Activated CD4-positive, alpha-beta T cell treated with anti-CD3 and anti-CD28 coated beads for 1 hour (primary cell): ENCODE data around the gene CAMKV.
"Not testable (repeated sequence)": the region's sequence is repeated elsewhere in the genome, so short reads cannot be mapped to it uniquely, and the experiment has no call there.

Experiments used
- DNase-seq: peaks from one replicate; pipeline ENCODE4 v3.0.0-alpha.2; 2020

The CAMKV gene

GRCh38 chr3:49869525-49870126, at the start of gene CAMKV:
Gene CAMKV, minus strand, starts transcription at chr3:49869906. Its CDS starts 7,518 bp downstream, at chr3:49862388.
- no peak for DNase-seq

DNA sequence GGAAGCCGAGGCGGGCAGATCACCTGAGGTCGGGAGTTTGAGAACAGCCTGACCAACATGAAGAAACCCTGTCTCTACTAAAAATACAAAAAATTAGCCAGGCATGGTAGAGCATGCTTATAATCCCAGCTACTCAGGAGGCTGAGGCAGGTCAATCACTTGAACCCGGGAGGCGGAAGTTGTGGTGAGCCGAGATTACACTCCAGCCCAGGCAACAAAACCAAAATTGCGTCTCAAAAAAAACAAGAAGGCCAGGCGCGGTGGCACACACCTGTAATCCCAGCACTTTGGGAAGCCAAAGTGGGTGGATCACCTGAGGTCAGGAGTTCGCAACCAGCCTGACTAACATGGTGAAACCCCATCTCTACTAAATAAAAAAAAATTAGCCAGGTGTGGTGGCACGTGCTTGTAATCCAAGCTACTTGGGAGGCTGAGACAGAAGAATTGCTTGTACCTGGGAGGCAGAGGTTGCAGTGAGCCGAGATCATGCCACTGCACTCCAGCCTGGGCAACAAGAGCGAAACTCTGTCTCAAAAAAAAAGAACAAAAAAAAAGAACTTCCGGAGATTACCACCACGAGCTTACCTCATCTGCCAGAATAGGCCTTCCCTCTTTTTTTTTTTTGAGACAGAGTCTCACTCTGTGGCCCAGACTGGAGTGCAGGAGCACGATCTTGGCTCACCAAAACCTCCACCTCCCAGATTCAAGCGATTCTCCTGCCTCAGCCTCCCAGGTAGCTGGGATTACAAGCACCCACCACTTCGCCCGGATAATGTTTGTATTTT, 48.3 kb upstream of the CAMKV start:
- DNase-seq = not testable (repeated sequence)

DNA sequence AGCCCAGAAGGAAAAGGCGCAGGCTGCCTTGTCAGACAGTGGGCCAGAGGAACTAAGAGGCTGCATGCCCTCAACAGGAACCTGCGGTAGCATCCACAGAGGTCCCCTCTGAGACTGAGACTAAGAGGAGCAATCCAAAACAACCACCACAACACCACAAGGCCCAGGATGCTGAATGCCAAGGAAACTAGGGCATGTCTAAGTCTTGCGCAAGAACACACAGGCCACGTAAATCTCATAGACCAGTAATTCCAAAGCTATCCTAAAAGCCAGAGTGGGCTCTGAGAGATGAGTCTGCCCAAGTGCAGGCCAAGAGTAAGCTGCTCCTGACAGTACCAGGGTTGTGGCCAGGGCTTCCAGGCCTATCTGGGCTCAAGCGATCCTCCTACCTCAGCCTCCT, 47.0 kb upstream of the CAMKV start:
- no peak for DNase-seq

DNA sequence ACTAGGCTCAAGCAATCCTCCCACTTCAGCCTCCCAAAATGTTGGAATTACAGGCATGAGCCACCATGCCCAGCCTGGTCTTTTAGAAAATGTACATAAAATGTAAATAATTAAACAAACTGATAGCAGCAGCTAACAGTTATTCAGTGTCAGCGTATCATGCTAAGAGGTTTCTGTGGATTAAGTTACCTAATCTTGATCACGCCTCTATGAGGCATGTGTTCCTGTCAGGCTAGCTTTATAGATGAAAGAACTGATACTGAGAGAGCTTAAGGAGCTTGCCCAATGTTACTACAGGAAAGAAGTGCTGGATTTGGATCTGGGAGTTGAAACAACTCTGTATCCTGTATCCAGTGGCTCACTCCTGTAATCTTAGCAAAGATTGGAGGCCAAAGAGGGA, 45.2 kb upstream of the CAMKV start:
- no peak for DNase-seq

- no peak for DNase-seq
Measured at GRCh38 chr3:49912881-49913281, 43.2 kb upstream of the CAMKV start.

- no peak for DNase-seq
Measured at GRCh38 chr3:49911611-49912010, 41.9 kb upstream of the CAMKV start.

- no peak for DNase-seq
Measured at GRCh38 chr3:49911124-49911420, 41.4 kb upstream of the CAMKV start.

DNA sequence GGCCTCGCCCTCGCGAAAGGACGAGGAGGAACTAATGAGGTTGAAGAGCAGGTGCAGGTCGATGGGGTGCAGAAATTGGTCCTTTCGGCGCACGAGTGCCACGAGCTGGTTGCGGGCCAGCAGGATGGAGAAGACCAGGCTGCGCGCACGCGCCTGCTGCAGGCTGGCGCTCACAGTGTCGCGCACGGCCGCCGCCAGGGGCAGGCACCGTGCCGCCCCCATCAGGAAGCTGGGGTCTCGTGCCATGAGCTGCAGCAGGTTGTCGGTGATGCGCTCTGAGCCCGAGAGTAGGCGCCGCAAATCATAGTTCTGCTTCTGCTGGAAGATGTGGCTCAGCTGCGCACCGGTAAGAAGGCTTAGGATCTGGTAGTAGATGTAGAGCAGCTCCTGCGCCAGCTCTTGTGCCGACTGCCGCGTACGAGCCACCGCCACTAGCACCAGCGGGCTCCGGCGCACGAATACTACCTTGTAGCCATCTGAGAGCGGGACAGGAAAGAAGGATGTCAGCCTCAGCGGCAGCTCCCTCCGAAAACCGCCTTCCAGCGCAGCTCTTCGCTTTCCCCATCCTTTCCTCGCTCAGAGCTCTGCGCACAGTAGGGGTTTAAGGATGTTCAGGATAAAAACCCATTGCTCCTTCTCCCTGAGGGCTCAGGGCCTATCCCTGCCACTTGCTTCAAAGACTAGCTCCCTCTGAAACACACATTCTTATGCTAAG, 40.9 kb upstream of the CAMKV start:
- DNase-seq = no peak

DNA sequence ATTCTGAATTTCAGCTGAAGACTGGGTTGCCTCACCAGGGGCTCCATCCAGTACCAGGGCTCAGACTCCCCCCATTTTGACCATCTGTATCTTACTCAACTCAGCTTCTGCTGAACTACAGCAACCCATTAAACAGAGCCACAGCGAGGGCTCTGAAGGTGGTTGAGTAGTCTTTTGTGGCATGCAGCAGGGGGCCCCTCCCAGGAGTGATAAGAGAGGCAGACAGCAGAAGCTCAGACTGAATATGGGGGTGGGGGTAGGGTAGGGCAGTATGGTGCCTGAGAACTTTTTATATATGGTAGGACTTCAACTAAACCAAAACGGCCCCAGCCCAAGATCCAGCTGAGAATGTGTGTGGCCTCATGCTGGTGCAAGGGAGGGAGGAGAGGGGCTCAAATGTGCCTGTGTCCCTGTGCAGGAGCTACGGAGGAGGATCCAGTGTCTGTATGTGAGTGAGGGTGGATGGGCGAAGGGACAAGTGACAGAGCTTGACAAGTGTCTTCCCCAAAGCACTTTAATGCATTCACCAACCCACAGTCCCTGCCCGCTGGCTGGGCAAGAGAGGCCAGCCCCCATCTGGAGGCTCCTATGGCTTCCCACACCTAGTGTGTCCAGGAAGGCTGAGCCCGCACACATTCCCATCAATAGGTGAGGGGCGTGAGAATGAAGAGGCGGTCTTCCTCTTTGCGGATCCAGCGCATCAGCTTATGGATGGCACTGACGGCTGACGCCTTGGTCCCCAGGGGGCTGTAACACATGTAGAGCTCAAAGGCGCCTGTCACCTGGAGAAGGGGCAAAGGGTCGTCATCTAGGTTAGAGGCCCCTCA, 38.9 kb upstream of the CAMKV start:
- DNase-seq = no peak

- peak; percentile 28 for DNase-seq
Measured at GRCh38 chr3:49906073-49906743, 36.5 kb upstream of the CAMKV start.

DNA sequence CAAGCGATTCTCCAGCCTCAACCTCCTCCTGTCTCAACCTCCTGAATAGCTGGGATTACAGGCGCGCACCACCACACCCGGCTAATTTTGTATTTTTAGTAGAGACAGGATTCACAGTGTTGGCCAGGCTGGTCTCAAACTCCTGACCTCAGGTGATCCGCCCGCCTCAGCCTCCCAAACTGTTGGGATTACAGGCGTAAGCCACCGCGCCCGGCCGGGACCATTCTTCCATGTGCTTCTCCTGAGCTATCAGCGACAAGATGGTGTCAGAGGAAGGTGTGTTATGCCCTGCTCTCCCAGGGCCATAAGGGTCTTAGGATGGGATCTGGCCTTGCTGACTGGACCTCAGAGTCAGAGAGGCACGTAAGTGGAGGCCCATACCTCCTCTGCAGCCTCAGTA, 34.7 kb upstream of the CAMKV start:
- DNase-seq = not testable (repeated sequence)

GRCh38 chr3:49903451-49904424, 34.0 kb upstream of the CAMKV start, which contains the start of gene MST1R:
Gene MST1R, minus strand, starts transcription at chr3:49903873. Its CDS starts 264 bp downstream, at chr3:49903609.
- peak; percentile 69 for DNase-seq

GRCh38 chr3:49902511-49903345, 33.0 kb upstream of the CAMKV start:
- no peak for DNase-seq

DNA sequence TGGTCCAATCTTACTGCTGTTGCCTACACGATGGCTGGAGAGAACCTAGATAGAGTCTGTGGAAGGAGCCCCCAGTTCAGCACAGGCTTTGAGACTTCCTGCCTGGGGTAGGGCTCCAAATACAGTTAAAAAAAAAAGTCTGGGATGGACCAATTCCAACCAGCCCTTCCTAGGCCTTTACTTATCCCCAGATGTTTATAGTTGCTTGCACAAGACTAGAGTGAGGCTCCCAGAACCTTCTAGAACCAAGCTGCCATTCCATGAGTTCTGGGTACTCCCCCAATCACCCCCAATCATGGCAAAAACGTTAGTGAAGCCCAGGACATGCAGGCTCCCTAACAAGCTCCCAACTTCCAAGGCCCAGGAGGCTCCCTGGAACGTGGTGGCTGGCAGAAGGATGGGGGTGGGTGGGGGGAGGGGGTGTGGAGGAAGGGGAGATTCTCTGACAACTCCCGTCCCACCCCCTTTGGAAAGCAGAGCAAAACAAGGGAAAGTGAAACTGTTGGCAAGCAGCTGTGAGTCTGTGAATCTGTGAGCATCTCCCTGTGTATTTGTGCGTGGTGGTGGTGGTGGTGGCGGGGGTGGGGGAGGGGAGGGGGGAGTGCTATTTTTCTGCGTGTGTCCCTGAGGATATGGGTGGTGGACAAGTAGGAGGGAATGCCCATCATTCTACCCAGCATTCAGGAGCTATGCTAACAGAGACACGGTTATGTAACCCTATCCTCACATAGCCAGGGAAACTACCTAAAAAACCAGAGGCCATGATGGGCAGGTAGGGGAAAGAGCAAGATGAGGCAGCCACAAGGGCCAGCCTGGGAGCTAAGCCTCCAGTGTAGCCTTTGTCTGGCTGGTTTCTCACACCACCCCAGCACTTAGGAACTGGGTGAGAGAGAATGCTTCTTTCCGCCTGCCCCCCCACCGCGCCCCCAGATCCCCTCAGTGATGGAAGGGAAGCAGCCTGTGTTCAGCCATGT, 31.9 kb upstream of the CAMKV start:
- no peak for DNase-seq

GRCh38 chr3:49900491-49901153, 30.9 kb upstream of the CAMKV start:
- DNase-seq = no peak

DNA sequence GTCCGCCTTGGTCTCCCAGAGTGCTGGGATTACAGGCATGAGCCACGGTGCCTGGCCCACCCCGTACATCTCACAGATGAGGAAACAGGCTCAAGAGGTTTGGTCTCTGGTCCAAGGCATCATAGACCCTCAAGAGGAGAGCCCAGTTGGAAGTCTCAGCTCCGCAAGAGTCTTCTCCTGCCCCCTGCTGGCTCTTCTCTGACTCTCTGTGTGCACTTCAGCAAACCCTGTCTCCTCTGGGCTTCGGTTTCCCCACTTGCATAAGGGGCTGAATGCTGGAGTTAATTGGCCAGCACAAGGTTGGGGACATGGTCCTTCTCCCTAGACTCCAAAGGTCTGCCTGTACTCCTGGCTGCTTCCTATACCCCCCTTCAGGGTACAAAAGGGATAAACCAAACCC, 30.1 kb upstream of the CAMKV start:
- no peak for DNase-seq

GRCh38 chr3:49898991-49899390, 29.3 kb upstream of the CAMKV start:
- DNase-seq = no peak

DNA sequence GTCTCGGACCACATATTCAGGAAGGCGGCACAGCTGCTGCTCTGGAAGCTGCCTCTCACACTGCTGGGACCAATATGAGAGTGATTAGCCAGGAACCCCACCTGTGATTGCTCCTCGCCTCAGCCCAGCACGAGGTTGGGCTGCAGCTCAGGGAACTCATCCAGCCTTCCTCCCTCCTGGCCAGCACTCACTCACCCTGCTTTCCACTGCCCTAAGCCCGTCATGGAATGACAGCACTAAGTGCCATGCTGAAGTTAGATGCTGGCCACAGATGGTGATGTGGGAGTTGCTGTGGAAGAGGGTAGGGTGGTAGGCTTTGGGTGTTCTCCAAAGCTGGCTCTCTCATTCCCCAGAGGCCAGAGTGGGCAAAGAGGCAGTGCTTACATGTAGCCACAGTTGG, 26.6 kb upstream of the CAMKV start:
- DNase-seq = no peak

- DNase-seq = no peak
Measured at GRCh38 chr3:49895791-49896190, 26.1 kb upstream of the CAMKV start.
